A673 (cell line): ENCODE results near the gene ADH1A. TPM values are rescaled to one million over a fixed set of nuclear protein-coding genes. Genes with fewer than 3 reads are reported as not detected.

Experiments
- BruUV-seq: library from RNA; stranded (reverse); fragments of 400-500 nt; replicated peaks from 2 replicates; lab custom pipeline; 2021; lab: Mats Ljungman, UMichigan
- CTCF ChIA-PET: fragments of 300-600 bp; sonication (Branson Sonifier 250); formaldehyde crosslinking; loops from one replicate; lab custom pipeline; 2022; ENCODE audit warnings: antibody characterized with exemption; lab: Charles Lee
- POLR2A ChIA-PET: fragments of 300-600 bp; sonication (Branson Sonifier 250); formaldehyde crosslinking; loops from one replicate; lab custom pipeline; 2022; ENCODE audit warnings: antibody characterized with exemption; ENCODE audit not compliant: low non-redundant PET; lab: Charles Lee
- DNase-seq: peaks from one replicate; pipeline ENCODE4 v3.0.0-alpha.2; 2015; ENCODE audit warnings: low spot score
- H3K27ac ChIP-seq: fragments of 200-600 bp; sonication (generic); 2 replicates; pipeline ENCODE4 v1.5.1; 2016; ENCODE audit warnings: mixed run types, low read depth, mild to moderate bottlenecking, mixed read lengths, antibody characterized with exemption, low read length; ENCODE audit not compliant: poor library complexity, severe bottlenecking
- H3K27me3 ChIP-seq: fragments of 200-600 bp; sonication (generic); replicated peaks from 2 replicates; pipeline ENCODE4 v1.6.1; 2017; ENCODE audit warnings: mixed run types, low read depth, mild to moderate bottlenecking, mixed read lengths, antibody characterized with exemption, low read length; ENCODE audit not compliant: insufficient read depth, poor library complexity
- H3K36me3 ChIP-seq: fragments of 200-600 bp; sonication (generic); 2 replicates; pipeline ENCODE4 v1.6.1; 2016; ENCODE audit warnings: mixed run types, mild to moderate bottlenecking, mixed read lengths, antibody characterized with exemption, low read length; ENCODE audit not compliant: insufficient read depth, poor library complexity, severe bottlenecking
- H3K4me1 ChIP-seq: fragments of 200-600 bp; sonication (generic); 2 replicates; pipeline ENCODE4 v1.6.1; 2017; ENCODE audit warnings: mixed run types, mild to moderate bottlenecking, mixed read lengths, antibody characterized with exemption, low read length; ENCODE audit not compliant: insufficient read depth, poor library complexity, severe bottlenecking
- H3K4me3 ChIP-seq: fragments of 200-600 bp; sonication (generic); 2 replicates; pipeline ENCODE4 v1.5.1; 2016; ENCODE audit warnings: low read depth, mixed run types, mild to moderate bottlenecking, mixed read lengths, low read length; ENCODE audit not compliant: poor library complexity, severe bottlenecking
- H3K9me3 ChIP-seq: fragments of 200-600 bp; sonication (generic); 2 replicates; pipeline ENCODE4 v1.6.1; 2016; ENCODE audit warnings: mixed run types, low read depth, mild to moderate bottlenecking, mixed read lengths, antibody characterized with exemption, low read length; ENCODE audit not compliant: poor library complexity, severe bottlenecking
- EZH2 ChIP-seq: fragments of 200-600 bp; sonication (generic); IDR thresholded peaks from 2 replicates; pipeline ENCODE4 v1.6.1; 2017; ENCODE audit warnings: borderline replicate concordance, low read depth, mild to moderate bottlenecking, mixed read lengths, antibody characterized with exemption, low read length; ENCODE audit not compliant: poor library complexity, severe bottlenecking
- intact Hi-C: fragments of 100-400 bp; cut with micrococcal nuclease; formaldehyde crosslinking; loops from one replicate; pipeline ENCODE4 v1.10.0; 2022; ENCODE audit not compliant: unreplicated experiment
- total RNA-seq: library from RNA; stranded (reverse); gene quantifications from 2 replicates; pipeline ENCODE4 v1.2.3, GENCODE V29; 2021
- TF ChIP-seq, protein P1 (sequence below): fragments of 300-800, 200-600 bp; sonication (generic); conservative IDR thresholded peaks from 2 replicates; pipeline ENCODE4 v1.5.1; 2017; ENCODE audit warnings: low read depth, mild to moderate bottlenecking, antibody characterized with exemption, low read length, moderate library complexity, mixed read lengths

The ADH1A gene
- total RNA-seq, 1 experiment from 2014 or later: not detected

DNA sequence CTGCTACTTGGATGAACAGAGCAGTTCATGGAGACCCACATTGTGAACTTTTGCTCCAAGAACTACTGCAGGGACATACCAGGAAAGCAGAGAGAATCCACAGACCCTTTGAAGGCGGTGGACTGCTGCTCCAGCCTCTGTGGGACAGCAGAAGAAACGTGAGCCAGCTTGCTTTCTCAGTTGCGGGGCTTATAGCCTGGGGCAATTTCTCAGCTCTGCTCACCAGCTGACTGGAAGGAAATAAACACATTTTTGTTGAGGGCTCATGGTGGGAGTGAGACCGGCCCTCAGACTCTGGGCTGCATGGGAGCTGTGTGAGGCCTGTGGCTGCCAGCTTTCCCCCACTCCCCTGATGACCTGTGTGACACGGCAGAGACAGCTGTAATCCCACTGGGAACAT is 2.6 kb upstream of the ADH1A start:
- no peak for DNase-seq
- Histone ChIP-seq H3K4me3 (no peak overlapping the region), H3K27me3 (no peaks in the 10 kb centered on the region), H3K36me3 (no peaks in the 10 kb centered on the region), H3K4me1 (no peaks in the 10 kb centered on the region), H3K9me3 (no peaks in the 10 kb centered on the region), H3K27ac (no peak overlapping the region)
- no peak for TF ChIP-seq EZH2
- TF ChIP-seq, protein P1, sequence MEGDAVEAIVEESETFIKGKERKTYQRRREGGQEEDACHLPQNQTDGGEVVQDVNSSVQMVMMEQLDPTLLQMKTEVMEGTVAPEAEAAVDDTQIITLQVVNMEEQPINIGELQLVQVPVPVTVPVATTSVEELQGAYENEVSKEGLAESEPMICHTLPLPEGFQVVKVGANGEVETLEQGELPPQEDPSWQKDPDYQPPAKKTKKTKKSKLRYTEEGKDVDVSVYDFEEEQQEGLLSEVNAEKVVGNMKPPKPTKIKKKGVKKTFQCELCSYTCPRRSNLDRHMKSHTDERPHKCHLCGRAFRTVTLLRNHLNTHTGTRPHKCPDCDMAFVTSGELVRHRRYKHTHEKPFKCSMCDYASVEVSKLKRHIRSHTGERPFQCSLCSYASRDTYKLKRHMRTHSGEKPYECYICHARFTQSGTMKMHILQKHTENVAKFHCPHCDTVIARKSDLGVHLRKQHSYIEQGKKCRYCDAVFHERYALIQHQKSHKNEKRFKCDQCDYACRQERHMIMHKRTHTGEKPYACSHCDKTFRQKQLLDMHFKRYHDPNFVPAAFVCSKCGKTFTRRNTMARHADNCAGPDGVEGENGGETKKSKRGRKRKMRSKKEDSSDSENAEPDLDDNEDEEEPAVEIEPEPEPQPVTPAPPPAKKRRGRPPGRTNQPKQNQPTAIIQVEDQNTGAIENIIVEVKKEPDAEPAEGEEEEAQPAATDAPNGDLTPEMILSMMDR: no peak
- no TSS peak for BruUV-seq
- CTCF ChIA-PET: no interaction called here
- intact Hi-C loops: no loop called here
- POLR2A ChIA-PET: no interaction called here

DNA sequence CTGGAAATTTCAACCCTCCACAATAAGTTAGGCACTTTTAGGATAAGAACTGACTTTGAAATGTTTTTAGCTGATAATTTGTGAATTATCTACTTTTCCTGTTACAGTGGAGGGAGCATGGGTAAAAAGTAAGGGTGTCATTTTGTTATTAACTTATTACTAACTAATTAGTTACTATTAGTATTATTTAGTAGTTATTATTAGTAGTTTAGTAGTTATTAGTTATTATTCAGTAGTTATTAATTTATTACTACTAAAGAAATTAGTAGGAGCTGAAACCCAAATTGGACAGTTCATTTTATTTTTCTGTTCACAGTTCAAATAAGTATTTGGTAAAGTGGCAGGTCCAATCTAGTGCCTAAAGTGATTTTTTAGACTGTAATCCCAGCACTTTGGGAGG is 5.4 kb downstream of the ADH1A start:
- intact Hi-C loops: no loop called here
- no peak for DNase-seq
- BruUV-seq: no TSS peak
- H3K27ac ChIP-seq: no peak overlapping the region
- H3K36me3 ChIP-seq: no peaks in the 10 kb centered on the region
- ChIA-PET CTCF (no interaction called here), POLR2A (no interaction called here)
- H3K4me1 ChIP-seq: no peaks in the 10 kb centered on the region
- no peak overlapping the region for H3K4me3 ChIP-seq
- no peaks in the 10 kb centered on the region for H3K9me3 ChIP-seq
- TF ChIP-seq EZH2: no peak
- TF ChIP-seq, protein P1: no peak
- H3K27me3 ChIP-seq: no peaks in the 10 kb centered on the region

DNA sequence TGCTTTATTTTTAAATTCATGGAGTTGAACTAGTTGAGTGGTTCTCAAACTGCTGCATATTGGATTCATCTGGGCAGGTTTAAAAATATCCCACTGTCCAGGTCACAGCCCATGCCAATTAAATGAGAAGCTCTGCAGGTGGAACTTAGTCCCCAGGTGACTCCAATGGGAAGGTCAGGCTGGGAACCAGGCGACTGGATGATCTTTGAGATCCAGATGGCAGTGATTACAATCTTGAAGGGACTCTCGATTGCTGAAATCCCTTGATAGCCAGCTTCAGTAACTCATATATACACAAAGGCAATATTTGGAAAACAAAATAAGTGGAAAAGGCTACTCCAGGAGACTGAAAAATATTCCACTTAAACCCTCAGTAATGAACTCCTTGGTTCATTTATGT is 8.1 kb downstream of the ADH1A start:
- CTCF ChIA-PET: no interaction called here
- no TSS peak for BruUV-seq
- POLR2A ChIA-PET: interaction anchor here (0.6 kb wide), 1 partner anchor 666 kb away, joined by 4 read pairs; no protein-coding TSS in a partner anchor
- Histone ChIP-seq H3K9me3 (no peaks in the 10 kb centered on the region), H3K4me1 (no peaks in the 10 kb centered on the region), H3K27me3 (no peaks in the 10 kb centered on the region), H3K36me3 (no peaks in the 10 kb centered on the region), H3K4me3 (no peak overlapping the region), H3K27ac (no peak overlapping the region)
- DNase-seq: no peak
- TF ChIP-seq EZH2: no peak
- TF ChIP-seq, protein P1: no peak
- intact Hi-C loops: no loop called here
